ENCODE data around the gene MT1F.
A peak's percentile ranks its signal among the peaks of the same experiment; 100 is the strongest.

Gene MT1F

DNA sequence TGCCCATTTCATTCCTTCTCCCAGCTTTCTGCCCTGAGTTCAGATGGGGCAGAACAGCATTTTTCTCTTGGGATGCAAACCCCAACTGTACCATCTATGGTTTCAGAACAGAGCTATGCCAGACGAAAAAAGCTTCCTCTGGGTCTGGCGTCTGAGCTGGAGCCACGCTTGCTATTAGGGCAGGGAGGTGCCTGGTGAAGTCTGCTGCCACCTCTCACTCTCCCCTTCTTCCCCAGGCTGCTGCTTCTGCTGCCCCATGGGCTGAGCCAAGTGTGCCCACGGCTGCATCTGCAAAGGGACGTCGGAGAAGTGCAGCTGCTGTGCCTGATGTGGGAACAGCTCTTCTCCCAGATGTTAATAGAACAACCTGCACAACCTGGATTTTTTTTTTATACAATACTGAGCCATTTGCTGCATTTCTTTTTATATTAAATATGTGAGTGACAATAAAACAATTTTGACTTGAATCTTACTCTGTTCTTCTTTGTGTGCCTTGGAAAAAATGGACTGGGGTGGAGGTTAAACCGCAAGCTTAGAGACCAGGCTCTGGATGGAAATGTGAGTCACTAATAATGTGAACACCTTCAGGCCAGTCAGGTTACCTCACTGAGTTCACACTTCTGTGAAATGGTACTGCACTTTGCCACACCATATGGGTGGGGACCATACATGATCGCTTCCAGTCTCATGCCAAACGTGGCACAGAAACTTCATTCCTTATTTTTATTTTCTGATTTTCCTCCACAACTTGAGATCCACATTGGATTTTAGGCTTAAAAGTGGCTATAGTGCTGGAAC is 20.9 kb upstream of the MT1F start:
- Histone ChIP-seq H3K27ac (ENCODE audit: low read depth, low read length) (no peak overlapping the region), H3K9ac (ENCODE audit: low read depth, low read length) (no peak overlapping the region), H3K9me3 (ENCODE audit: insufficient read depth, low read depth, low read length) (no peaks in the 10 kb centered on the region), H3K4me3 (ENCODE audit: low read length) (no peak overlapping the region), H3K36me3 (ENCODE audit: insufficient read depth, low read length) (no peaks in the 10 kb centered on the region), H3K27me3 (ENCODE audit: insufficient read depth, low read length) (peaks cover 100% of the 10 kb centered on the region), H3K4me1 (ENCODE audit: insufficient read depth, low read length) (peaks cover 3% of the 10 kb centered on the region; the same call in 1 of the 2 replicates)
- 23% methylated on average over 9 of the region's 9 CpGs for WGBS

DNA sequence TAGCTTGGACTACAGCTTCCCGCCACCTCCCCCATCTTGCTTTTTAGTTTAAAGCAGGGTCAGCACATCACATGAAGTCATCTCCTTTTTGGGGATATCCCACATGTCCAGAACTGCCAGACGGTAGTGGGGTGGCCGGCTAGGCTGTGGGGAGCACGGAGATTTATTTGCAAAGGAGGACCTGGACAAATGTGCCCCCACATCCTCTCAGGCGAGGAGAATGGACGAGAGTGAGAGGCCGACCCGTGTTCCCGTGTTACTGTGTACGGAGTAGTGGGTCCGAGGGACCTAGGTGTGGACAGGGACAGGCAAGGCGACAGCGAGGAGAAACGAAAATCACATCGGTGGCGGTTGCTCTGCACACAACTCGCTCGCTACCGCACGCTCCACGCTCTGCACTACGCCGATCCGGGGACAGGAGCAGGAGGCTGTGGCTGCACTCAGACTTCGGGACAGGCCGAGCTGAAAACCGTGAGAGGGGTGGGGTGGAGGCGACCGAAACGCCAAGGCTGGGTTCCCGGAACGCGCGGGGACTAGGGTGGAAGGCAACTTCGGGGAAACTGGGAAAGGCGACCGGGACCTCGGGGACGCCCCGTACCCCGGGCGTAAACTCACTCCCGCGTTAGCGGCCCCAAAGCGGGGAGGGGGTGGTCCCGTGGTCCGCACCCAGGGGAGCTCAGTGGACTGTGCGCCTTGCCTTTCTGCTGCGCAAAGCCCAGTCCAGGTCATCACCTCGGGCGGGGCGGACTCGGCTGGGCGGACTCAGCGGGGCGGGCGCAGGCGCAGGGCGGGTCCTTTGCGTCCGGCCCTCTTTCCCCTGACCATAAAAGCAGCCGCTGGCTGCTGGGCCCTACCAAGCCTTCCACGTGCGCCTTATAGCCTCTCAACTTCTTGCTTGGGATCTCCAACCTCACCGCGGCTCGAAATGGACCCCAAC is 19.7 kb upstream of the MT1F start, which contains the start of gene MT1A:
TSS of gene MT1A (plus strand) at position 853 of the 937 bp plus-strand sequence. CDS start at position 926, 73 bp downstream.
- 3% methylated on average over 68 of the region's 68 CpGs for WGBS
- Histone ChIP-seq H3K9ac (ENCODE audit: low read depth, low read length) (no peak within 1 kb of the TSS), H3K4me1 (ENCODE audit: insufficient read depth, low read length) (peaks cover 3% of the 10 kb centered on the region; the same call in 1 of the 2 replicates), H3K27me3 (ENCODE audit: insufficient read depth, low read length) (peaks cover 100% of the 10 kb centered on the region), H3K27ac (ENCODE audit: low read depth, low read length) (no peak within 1 kb of the TSS), H3K4me3 (ENCODE audit: low read length) (peak within 1 kb of the TSS; percentile 49), H3K9me3 (ENCODE audit: insufficient read depth, low read depth, low read length) (no peaks in the 10 kb centered on the region), H3K36me3 (ENCODE audit: insufficient read depth, low read length) (no peaks in the 10 kb centered on the region)

DNA sequence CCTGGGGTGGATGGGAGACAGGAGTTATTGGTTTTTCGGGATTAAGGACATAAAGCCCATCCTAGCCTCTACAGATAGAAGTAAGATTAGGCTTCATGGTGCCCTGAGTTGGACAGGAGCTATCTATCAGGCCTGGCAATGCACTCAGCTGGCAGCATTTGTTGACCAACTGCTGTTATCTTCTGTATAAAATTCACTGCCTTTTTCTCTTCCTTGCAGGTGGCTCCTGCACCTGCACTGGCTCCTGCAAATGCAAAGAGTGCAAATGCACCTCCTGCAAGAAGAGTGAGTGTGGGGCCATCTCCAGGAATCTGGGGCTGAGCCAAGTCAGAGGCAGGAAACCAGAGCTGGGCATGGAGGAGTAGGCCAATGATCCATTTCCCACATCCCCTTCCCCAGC is 18.7 kb upstream of the MT1F start:
- Histone ChIP-seq H3K4me1 (ENCODE audit: insufficient read depth, low read length) (peaks cover 3% of the 10 kb centered on the region; the same call in 1 of the 2 replicates), H3K27ac (ENCODE audit: low read depth, low read length) (no peak overlapping the region), H3K9ac (ENCODE audit: low read depth, low read length) (no peak overlapping the region), H3K9me3 (ENCODE audit: insufficient read depth, low read depth, low read length) (no peaks in the 10 kb centered on the region), H3K4me3 (ENCODE audit: low read length) (no peak overlapping the region), H3K27me3 (ENCODE audit: insufficient read depth, low read length) (peaks cover 100% of the 10 kb centered on the region), H3K36me3 (ENCODE audit: insufficient read depth, low read length) (no peaks in the 10 kb centered on the region)
- WGBS: 89% methylated on average over 1 of the region's 1 CpG

DNA sequence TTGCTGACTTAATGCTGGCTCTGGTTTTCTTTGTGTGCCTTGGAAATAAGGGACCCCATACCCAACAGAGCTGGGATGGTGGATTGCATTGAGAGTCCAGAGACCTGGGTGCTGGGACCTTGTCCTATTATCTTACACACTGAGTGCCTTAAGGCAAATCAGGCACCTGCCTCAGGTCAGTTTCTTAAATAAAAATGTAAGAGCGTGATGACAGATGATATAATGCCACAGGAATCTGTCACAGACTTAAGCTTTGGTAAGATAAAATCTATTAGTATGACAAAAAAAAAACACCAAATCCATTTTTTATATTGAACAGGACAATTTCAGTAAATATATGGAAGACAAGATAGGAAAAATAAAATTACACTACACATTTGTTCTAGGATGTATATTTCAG is 17.7 kb upstream of the MT1F start:
- Histone ChIP-seq H3K4me3 (ENCODE audit: low read length) (no peak overlapping the region), H3K9me3 (ENCODE audit: insufficient read depth, low read depth, low read length) (no peaks in the 10 kb centered on the region), H3K4me1 (ENCODE audit: insufficient read depth, low read length) (peaks cover 3% of the 10 kb centered on the region; the same call in 1 of the 2 replicates), H3K36me3 (ENCODE audit: insufficient read depth, low read length) (no peaks in the 10 kb centered on the region), H3K9ac (ENCODE audit: low read depth, low read length) (no peak overlapping the region), H3K27me3 (ENCODE audit: insufficient read depth, low read length) (peaks cover 100% of the 10 kb centered on the region), H3K27ac (ENCODE audit: low read depth, low read length) (no peak overlapping the region)
- 100% methylated on average over 1 of the region's 1 CpG for WGBS

DNA sequence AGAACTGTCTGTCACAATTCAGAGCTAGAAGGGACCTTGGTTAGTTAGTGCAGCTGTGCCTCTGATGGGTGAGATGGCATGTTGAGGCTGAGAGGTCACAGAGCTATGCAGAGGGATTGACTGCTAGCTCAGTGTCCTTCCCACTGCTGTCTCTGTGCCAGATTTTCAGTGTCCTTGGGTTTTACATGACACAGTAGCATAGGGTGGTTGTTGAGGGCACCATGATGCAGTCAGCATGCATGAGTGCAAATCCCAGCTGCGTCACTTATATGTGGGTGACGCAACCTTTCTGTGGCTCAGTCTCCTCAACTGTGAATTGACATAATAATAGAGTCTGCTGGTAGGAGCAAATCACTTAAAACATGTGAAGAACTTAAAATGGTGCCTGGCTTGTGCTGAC is 16.6 kb upstream of the MT1F start:
- Histone ChIP-seq H3K9ac (ENCODE audit: low read depth, low read length) (no peak overlapping the region), H3K4me1 (ENCODE audit: insufficient read depth, low read length) (peaks cover 3% of the 10 kb centered on the region; the same call in 1 of the 2 replicates), H3K4me3 (ENCODE audit: low read length) (no peak overlapping the region), H3K27ac (ENCODE audit: low read depth, low read length) (no peak overlapping the region), H3K36me3 (ENCODE audit: insufficient read depth, low read length) (no peaks in the 10 kb centered on the region), H3K27me3 (ENCODE audit: insufficient read depth, low read length) (peaks cover 100% of the 10 kb centered on the region), H3K9me3 (ENCODE audit: insufficient read depth, low read depth, low read length) (no peaks in the 10 kb centered on the region)
- 82% methylated on average over 2 of the region's 2 CpGs for WGBS

DNA sequence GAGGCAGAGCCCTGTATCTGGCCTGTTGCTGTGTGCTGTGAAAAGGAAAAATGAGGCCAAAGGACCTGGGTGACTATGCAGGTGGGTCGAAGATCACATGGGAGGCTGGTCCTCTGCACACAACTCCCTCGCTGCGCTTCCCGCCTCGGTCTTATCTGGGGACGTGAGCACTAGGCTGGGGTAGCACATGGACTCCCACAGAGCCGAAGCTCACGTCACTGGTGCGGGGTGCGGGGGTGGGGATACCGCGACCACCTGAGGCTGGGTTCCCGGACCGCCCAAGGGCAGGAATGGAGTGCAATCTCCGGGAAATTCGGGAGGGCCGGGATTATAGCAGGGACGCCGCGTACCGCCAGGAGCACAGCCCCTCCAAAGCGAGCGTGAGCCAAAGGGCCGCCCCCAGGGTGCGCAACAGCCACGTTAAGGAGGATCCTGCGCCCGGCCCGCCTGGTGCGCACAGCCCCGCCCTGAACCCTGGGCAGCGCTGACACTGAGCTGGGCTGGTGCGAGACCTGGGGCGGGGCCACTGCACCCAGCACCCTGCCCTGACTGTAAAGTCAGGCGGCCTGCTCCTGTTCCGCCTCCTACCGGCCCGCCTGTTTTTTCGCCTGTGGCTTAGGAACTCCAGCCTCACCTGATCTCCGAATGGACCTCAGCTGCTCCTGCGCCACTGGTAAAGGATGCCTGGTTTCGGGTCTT is 14.5 kb upstream of the MT1F start:
- H3K4me3 ChIP-seq (ENCODE audit: low read length): peak overlapping the region; percentile 43
- H3K9me3 ChIP-seq (ENCODE audit: insufficient read depth, low read depth, low read length): no peaks in the 10 kb centered on the region
- H3K4me1 ChIP-seq (ENCODE audit: insufficient read depth, low read length): peaks cover 3% of the 10 kb centered on the region; the same call in 1 of the 2 replicates
- 6% methylated on average over 42 of the region's 42 CpGs for WGBS
- no peaks in the 10 kb centered on the region for H3K36me3 ChIP-seq (ENCODE audit: insufficient read depth, low read length)
- H3K9ac ChIP-seq (ENCODE audit: low read depth, low read length): no peak overlapping the region
- H3K27me3 ChIP-seq (ENCODE audit: insufficient read depth, low read length): peaks cover 100% of the 10 kb centered on the region
- H3K27ac ChIP-seq (ENCODE audit: low read depth, low read length): no peak overlapping the region

DNA sequence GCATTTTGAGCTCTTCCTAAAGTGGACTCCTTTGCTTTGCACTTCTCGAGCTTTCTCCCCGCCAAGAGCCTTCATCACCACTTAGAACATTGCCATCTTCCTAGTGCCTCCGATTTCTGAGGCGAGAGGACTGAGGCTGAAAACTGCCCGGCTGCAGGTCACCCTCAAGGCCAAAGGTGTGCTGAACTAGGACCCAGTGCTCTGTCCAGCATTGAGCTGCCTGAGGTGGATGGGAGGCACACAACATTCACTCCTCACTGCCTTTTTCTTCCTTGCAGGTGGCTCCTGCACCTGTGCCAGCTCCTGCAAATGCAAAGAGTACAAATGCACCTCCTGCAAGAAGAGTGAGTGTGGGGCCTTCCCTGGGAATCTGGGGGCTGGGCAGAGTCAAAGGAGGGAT is 13.9 kb upstream of the MT1F start:
- Histone ChIP-seq H3K27me3 (ENCODE audit: insufficient read depth, low read length) (peaks cover 100% of the 10 kb centered on the region), H3K4me3 (ENCODE audit: low read length) (peak overlapping the region; percentile 43; the same call in 1 of the 2 replicates), H3K4me1 (ENCODE audit: insufficient read depth, low read length) (no peaks in the 10 kb centered on the region; the same call in 1 of the 2 replicates), H3K9ac (ENCODE audit: low read depth, low read length) (no peak overlapping the region), H3K9me3 (ENCODE audit: insufficient read depth, low read depth, low read length) (no peaks in the 10 kb centered on the region), H3K27ac (ENCODE audit: low read depth, low read length) (no peak overlapping the region), H3K36me3 (ENCODE audit: insufficient read depth, low read length) (no peaks in the 10 kb centered on the region)
- 58% methylated on average over 5 of the region's 5 CpGs for WGBS

DNA sequence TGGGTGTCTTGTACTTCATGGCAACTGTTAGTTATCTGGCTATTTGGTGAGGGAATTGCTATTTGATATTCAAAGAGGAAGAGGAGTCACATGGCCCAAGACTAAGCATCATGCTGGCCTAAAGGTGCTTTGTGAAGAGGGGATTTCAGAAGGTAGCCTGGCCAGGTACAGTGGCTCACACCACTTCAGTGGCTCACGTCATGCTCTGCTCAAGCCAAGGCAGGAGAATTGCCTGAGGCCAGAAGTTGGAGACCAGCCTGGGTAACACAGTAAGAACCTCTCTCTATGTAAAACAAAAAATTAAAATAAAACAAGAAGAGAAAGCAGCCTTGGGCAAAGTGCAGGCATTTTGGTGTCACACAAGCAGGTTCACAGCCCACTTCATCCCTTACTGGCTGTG is 12.4 kb upstream of the MT1F start:
- H3K9ac ChIP-seq (ENCODE audit: low read depth, low read length): no peak overlapping the region
- H3K27me3 ChIP-seq (ENCODE audit: insufficient read depth, low read length): peaks cover 100% of the 10 kb centered on the region
- WGBS: 82% methylated on average over 1 of the region's 1 CpG
- H3K27ac ChIP-seq (ENCODE audit: low read depth, low read length): no peak overlapping the region
- H3K36me3 ChIP-seq (ENCODE audit: insufficient read depth, low read length): no peaks in the 10 kb centered on the region
- H3K4me1 ChIP-seq (ENCODE audit: insufficient read depth, low read length): no peaks in the 10 kb centered on the region; the same call in 1 of the 2 replicates
- no peak overlapping the region for H3K4me3 ChIP-seq (ENCODE audit: low read length)
- H3K9me3 ChIP-seq (ENCODE audit: insufficient read depth, low read depth, low read length): no peaks in the 10 kb centered on the region

DNA sequence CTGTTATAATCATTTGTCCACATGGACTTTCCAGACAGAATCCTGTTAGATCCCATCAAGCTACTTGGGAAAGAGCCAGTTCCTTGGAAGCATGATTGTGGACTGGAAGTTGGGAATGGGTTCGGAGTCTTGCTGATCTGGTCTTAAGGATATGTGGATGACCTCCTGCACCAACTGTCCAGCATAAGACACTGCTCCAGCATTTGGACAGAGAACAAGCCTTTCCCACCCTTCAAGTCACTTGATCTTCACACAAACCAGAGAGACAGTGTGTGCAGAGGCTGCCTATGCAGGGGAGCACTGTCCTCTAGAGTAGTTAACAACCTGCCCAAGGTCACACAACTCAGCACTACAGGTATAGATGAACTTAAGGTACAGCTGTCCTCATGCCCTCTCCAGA is 11.9 kb upstream of the MT1F start:
- Histone ChIP-seq H3K9ac (ENCODE audit: low read depth, low read length) (no peak overlapping the region), H3K36me3 (ENCODE audit: insufficient read depth, low read length) (no peaks in the 10 kb centered on the region), H3K9me3 (ENCODE audit: insufficient read depth, low read depth, low read length) (no peaks in the 10 kb centered on the region), H3K4me1 (ENCODE audit: insufficient read depth, low read length) (no peaks in the 10 kb centered on the region; the same call in 1 of the 2 replicates), H3K27me3 (ENCODE audit: insufficient read depth, low read length) (peaks cover 100% of the 10 kb centered on the region), H3K4me3 (ENCODE audit: low read length) (no peak overlapping the region), H3K27ac (ENCODE audit: low read depth, low read length) (no peak overlapping the region)
- 0% methylated on average over 1 of the region's 1 CpG for WGBS

DNA sequence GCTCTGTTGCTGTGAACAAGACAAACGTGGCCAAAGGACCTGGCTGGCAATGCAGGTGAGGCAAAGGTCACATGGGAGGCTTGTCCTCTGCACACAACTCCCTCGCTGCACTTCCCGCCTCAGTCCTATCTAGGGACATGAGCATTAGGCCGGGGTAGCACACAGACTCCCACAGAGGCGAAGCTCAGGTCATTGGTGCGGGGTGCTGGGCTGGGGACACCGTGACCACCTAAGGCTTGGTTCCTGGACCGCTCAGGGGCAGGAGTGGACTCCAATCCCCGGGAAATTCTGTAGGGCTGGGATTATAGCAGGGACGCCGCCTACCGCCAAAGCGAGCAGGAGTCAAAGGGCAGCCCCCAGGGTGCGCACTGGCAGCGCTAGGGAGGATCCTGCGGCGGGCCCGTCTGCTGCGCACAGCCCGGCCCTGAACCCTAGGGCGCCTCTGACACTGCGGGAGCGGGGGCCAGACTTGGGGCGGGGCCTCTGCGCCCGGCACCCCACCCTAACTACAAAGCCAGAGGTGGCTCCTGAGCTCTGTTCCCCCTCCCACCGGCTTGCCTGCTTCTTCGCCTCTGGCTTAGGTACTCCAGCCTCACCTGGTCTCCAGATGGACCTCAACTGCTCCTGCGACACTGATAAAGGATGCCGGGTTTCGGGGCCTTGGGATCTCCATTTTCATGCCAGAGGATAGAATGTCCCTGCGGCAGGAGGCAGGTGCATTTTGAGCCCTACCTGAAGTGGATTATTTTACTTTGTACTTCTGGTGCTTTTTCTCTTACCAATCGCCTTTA is 9.9 kb upstream of the MT1F start:
- WGBS: 62% methylated on average over 33 of the region's 33 CpGs
- H3K4me3 ChIP-seq (ENCODE audit: low read length): peak overlapping the region; percentile 18; the same call in 1 of the 2 replicates

More for the DNA sequence above, 9.9 kb upstream of the MT1F start:
- Histone ChIP-seq H3K9me3 (ENCODE audit: insufficient read depth, low read depth, low read length) (no peaks in the 10 kb centered on the region), H3K27me3 (ENCODE audit: insufficient read depth, low read length) (peaks cover 100% of the 10 kb centered on the region), H3K9ac (ENCODE audit: low read depth, low read length) (no peak overlapping the region), H3K4me1 (ENCODE audit: insufficient read depth, low read length) (no peaks in the 10 kb centered on the region; the same call in 1 of the 2 replicates), H3K36me3 (ENCODE audit: insufficient read depth, low read length) (no peaks in the 10 kb centered on the region), H3K27ac (ENCODE audit: low read depth, low read length) (no peak overlapping the region)
